SH-SY5Y (cell line): ENCODE measurements around the gene TNFAIP8L2.

Experiments
- GATA2 ChIP-seq: IDR thresholded peaks from 2 replicates; pipeline ENCODE4 v1.6.1; 2011; ENCODE audit warnings: mild to moderate bottlenecking, low read depth, low read length
- GATA3 ChIP-seq: IDR thresholded peaks from 2 replicates; pipeline ENCODE4 v1.6.1; 2011; ENCODE audit warnings: low read depth, mild to moderate bottlenecking, low read length, moderate library complexity

DNA sequence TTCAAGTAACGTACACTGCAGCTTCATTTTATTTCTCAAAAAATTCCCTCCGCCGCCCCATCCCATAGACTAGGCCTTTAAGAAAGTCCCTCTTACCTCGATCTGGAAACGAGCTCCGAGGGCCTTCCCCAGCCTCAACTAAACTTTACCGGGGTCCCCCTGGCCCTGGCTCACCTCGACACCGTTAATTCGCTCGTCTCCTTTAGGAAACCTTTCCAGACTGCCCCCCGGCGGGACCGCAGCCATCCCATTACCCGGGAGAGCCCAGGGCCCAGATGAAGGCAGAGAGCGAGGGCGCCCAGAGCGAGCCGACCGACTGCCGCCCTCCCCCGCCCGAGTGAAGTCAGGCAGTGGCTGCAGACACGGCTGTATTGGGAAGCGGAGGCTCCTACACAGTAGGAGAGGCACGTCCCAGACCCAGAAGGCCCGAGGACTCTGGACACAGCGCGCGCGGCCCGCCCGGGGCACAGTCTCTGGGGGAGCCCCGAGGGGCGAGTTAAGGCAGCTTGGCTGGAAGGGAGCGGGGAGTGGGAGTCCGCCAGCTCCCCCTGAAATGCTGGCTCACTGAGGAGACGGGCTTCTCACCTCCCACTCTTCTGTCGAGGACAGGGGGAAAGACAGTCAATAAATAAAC, 24.6 kb upstream of the TNFAIP8L2 start:
- no peak for TF ChIP-seq GATA2
- TF ChIP-seq GATA3: no peak
